Measurements from ENCODE around the gene CCM2. TPM values are rescaled to one million over a fixed set of nuclear protein-coding genes. Genes with fewer than 3 reads are reported as not detected.

The CCM2 gene
- total and polyA plus RNA-seq, 2 of the 8 experiments (the other 6 are each of a cell fraction or from before 2014, with no cell fraction given), result 31.6 to 41.2 TPM

- Histone ChIP-seq H2BK5ac (ENCODE audit: low read depth, low read length) (no peak overlapping the region), H3K4me1 (replicated peaks in 1 of 4; ENCODE audit: control insufficient read depth in 3 of 4, insufficient read depth in 4 of 4, low read length in 3 of 4) (peaks cover 0 to 7% (median 5%) of the 10 kb centered on the region in 4 experiments; a peak in 3 of 7 replicates), H2AK5ac (ENCODE audit: low read depth, low read length) (no peak overlapping the region), H3K4ac (replicated peaks; ENCODE audit: insufficient read length, low read depth, low read length) (no peak overlapping the region), H3K23me2 (ENCODE audit: low read depth, low read length) (peaks cover 9% of the 10 kb centered on the region; the same call in 1 of the 2 replicates), H2BK15ac (ENCODE audit: low read length) (no peak overlapping the region), H2BK12ac (ENCODE audit: low read depth, low read length) (no peak overlapping the region), H3K79me2 (ENCODE audit: control insufficient read depth in 1 of 2, insufficient read depth in 2 of 2, low read length in 2 of 2) (peaks cover 18 to 26% of the 10 kb centered on the region in 2 experiments), H3K27ac (ENCODE audit: low read depth, low read length) (no peak overlapping the region), H3K9ac (replicated peaks in 1 of 4; ENCODE audit: extremely low read depth in 1 of 4, low read depth in 3 of 4, low read length in 3 of 4) (no peak overlapping the region), H3K56ac (replicated peaks; ENCODE audit: insufficient read length, low read depth, low read length) (no peak overlapping the region), H3K9me3 (ENCODE audit: insufficient read depth in 2 of 2, low read depth in 1 of 2, low read length in 1 of 2) (no peaks in the 10 kb centered on the region), H2BK120ac (replicated peaks; ENCODE audit: low read depth, low read length) (no peak overlapping the region), H3K27me3 (replicated peaks in 1 of 4; ENCODE audit: control insufficient read depth in 3 of 4, extremely low read depth in 1 of 4, insufficient read depth in 3 of 4, low read length in 3 of 4) (no peaks in the 10 kb centered on the region), H2BK20ac (ENCODE audit: low read length) (no peak overlapping the region), H3K4me3 (ENCODE audit: extremely low read depth in 1 of 4, insufficient read depth in 2 of 4, low read depth in 3 of 4, low read length in 4 of 4) (no peak overlapping the region), H4K8ac (ENCODE audit: extremely low read depth, insufficient read depth, low read length) (no peak overlapping the region), H3K79me1 (ENCODE audit: low read depth, low read length) (no peaks in the 10 kb centered on the region), H3K4me2 (ENCODE audit: insufficient read depth in 1 of 2, low read depth in 2 of 2, low read length in 2 of 2) (no peak overlapping the region), H2AFZ (ENCODE audit: low read length) (no peak overlapping the region), H4K20me1 (replicated peaks in 1 of 2; ENCODE audit: control insufficient read depth in 1 of 2, insufficient read depth in 2 of 2, low read length in 2 of 2) (peaks cover 8 to 18% of the 10 kb centered on the region in 2 experiments), H4K91ac (replicated peaks; ENCODE audit: insufficient read length, low read length) (no peak overlapping the region), H3K18ac (ENCODE audit: extremely low read depth, low read length) (no peak overlapping the region), H3K36me3 (ENCODE audit: control insufficient read depth in 2 of 4, insufficient read depth in 4 of 4, low read length in 3 of 4) (peaks cover 17 to 39% (median 33%) of the 10 kb centered on the region in 4 experiments), H3K14ac (ENCODE audit: insufficient read length) (no peak overlapping the region), H3K23ac (ENCODE audit: insufficient read length) (no peak overlapping the region), H4K5ac (ENCODE audit: insufficient read length, low read depth, low read length) (no peak overlapping the region)
- FAIRE-seq (no peak), DNase-seq (ENCODE audit: low read depth in 1 of 2, low spot score in 2 of 2) (no peak)
- ChIA-PET POLR2A (ENCODE audit: partially characterized antibody) (interaction anchor here (0.6 to 13.3 kb wide), 20 partner anchors 9 to 408 kb away, joined by 3 to 327 read pairs (median 4); partner anchors contain the start of genes CCM2, DDX56 and TBRG4), CTCF (ENCODE audit: partially characterized antibody) (interaction anchor here (0.6 to 5.4 kb wide), 3 partner anchors 9 to 213 kb away, joined by 3 to 43 read pairs (median 3); no protein-coding TSS in a partner anchor)
- TF ChIP-seq POLR2A (IDR thresholded peaks at IDR 0.05; ENCODE audit: control extremely low read depth in 1 of 2, low read depth in 2 of 2, low read length in 2 of 2) (peak; percentile 43 to 70; a peak in 2 of 3 replicates), POLR2AphosphoS5 (IDR thresholded peaks at IDR 0.05; ENCODE audit: low read depth, low read length) (peak; percentile 93), CBX5 (IDR thresholded peaks at IDR 0.05; ENCODE audit: low read depth, low read length) (no peak)
- 89% methylated on average over 1 of the region's 1 CpG; no CpG with 5 or more reads in 1 of the 2 experiments for WGBS, 2 experiments (ENCODE audit: extremely low coverage in 1 of 2, insufficient coverage in 1 of 2, insufficient read length in 1 of 2, insufficient replicate concordance in 2 of 2, low coverage in 1 of 2, low lambda C conversion rate in 2 of 2, missing lambda C conversion rate in 1 of 2)
Observed at GRCh38 chr7:44982535-44982923, 17.5 kb upstream of the CCM2 start.

Measured in H1 (cell line).